Endothelial cell of umbilical vein (primary cell): Measurements from ENCODE around the gene SUSD6. TPM values are rescaled to one million over a fixed set of nuclear protein-coding genes. Genes with fewer than 3 reads are reported as not detected.

Experiments used
- BruUV-seq: library from RNA; stranded (reverse); fragments of 400-500 nt; replicated peaks from 2 replicates; lab custom pipeline; 2021; lab: Mats Ljungman, UMichigan
- CTCF ChIA-PET: fragments of 300-600, 350-600 bp; sonication (Branson Sonifier 250); formaldehyde crosslinking; loops from one replicate; lab custom pipeline; 2021; ENCODE audit warnings: antibody characterized with exemption, inconsistent platforms; lab: Charles Lee
- POLR2A ChIA-PET: fragments of 300-600, 350-600 bp; sonication (Branson Sonifier 250); formaldehyde crosslinking; loops from one replicate; lab custom pipeline; 2021; ENCODE audit warnings: antibody characterized with exemption, inconsistent platforms; lab: Charles Lee
- DNase-seq: peaks from one replicate; pipeline ENCODE4 v3.0.0-alpha.2; 2011; ENCODE audit warnings: low read depth, low spot score
- FAIRE-seq: peaks from 2 replicates; lab custom pipeline; 2011; peaks lifted over from hg19 to GRCh38; lab: Jason Lieb, UNC
- H2AFZ ChIP-seq: 2 replicates; pipeline ENCODE4 v1.6.0; 2012; ENCODE audit warnings: low read depth, low read length, control low read depth, inconsistent platforms
- H3K27ac ChIP-seq: 2 replicates; pipeline ENCODE4 v1.5.1; 2011; ENCODE audit warnings: low read depth, mild to moderate bottlenecking, control low read depth, low read length, moderate library complexity; ENCODE audit not compliant: insufficient read depth
- H3K27me3 ChIP-seq, 2 experiments: 2 replicates each; pipeline versions ENCODE4 v1.6.0 to v1.6.1; 2011; ENCODE audit warnings: low read length in 2 of 2, mixed read lengths in 1 of 2; ENCODE audit not compliant: control insufficient read depth in 2 of 2, insufficient read depth in 2 of 2
- H3K36me3 ChIP-seq, 2 experiments: 2 replicates in 1 of 2; 3 replicates in 1 of 2; pipeline ENCODE4 v1.5.1; 2011; ENCODE audit warnings: low read length in 2 of 2, mild to moderate bottlenecking in 1 of 2, moderate library complexity in 1 of 2; ENCODE audit not compliant: control insufficient read depth in 2 of 2, insufficient read depth in 2 of 2; ENCODE audit errors: extremely low read depth in 1 of 2
- H3K4me1 ChIP-seq: 3 replicates; pipeline ENCODE4 v1.5.1; 2011; ENCODE audit warnings: mild to moderate bottlenecking, low read length; ENCODE audit not compliant: control insufficient read depth, insufficient read depth; ENCODE audit errors: extremely low read depth
- H3K4me2 ChIP-seq: 2 replicates; pipeline ENCODE4 v1.6.1; 2011; ENCODE audit warnings: low read length, control low read depth, mixed read lengths; ENCODE audit not compliant: insufficient read depth
- H3K4me3 ChIP-seq, 3 experiments: fragments of 200-600 bp in 1 of 3; sonication (generic), shearing (Covaris generic) in 1 of 3; replicated peaks in 1 of 3; 2 replicates each; pipeline ENCODE4 v1.5.1; 2011 to 2016; ENCODE audit warnings: control low read depth in 3 of 3, low read length in 3 of 3, mild to moderate bottlenecking in 2 of 3, inconsistent platforms in 1 of 3, low read depth in 1 of 3, moderate library complexity in 1 of 3; ENCODE audit not compliant: insufficient read depth in 1 of 3
- H3K79me2 ChIP-seq: 2 replicates; pipeline ENCODE4 v1.6.0; 2012; ENCODE audit warnings: low read length, inconsistent platforms; ENCODE audit not compliant: control insufficient read depth, insufficient read depth
- H3K9ac ChIP-seq: replicated peaks from 2 replicates; pipeline ENCODE3; 2011; ENCODE audit warnings: low read length, control low read depth; ENCODE audit not compliant: insufficient read depth; ENCODE audit errors: extremely low read depth
- H3K9me1 ChIP-seq: replicated peaks from 3 replicates; pipeline ENCODE4 v1.6.0; 2011; ENCODE audit warnings: mild to moderate bottlenecking, low read length; ENCODE audit not compliant: control insufficient read depth, insufficient read depth; ENCODE audit errors: extremely low read depth
- H3K9me3 ChIP-seq: replicated peaks from 2 replicates; pipeline ENCODE4 v1.5.1; 2012; ENCODE audit warnings: low read length, inconsistent platforms; ENCODE audit not compliant: control insufficient read depth, insufficient read depth
- H4K20me1 ChIP-seq: replicated peaks from 2 replicates; pipeline ENCODE3; 2011; ENCODE audit warnings: mild to moderate bottlenecking, low read length; ENCODE audit not compliant: control insufficient read depth, insufficient read depth; ENCODE audit errors: extremely low read depth
- EZH2 ChIP-seq: IDR thresholded peaks from 2 replicates; pipeline ENCODE4 v1.6.1; 2012; ENCODE audit warnings: borderline replicate concordance, low read depth, mild to moderate bottlenecking, moderate library complexity, low read length, inconsistent platforms; ENCODE audit not compliant: severe bottlenecking
- FOS ChIP-seq: IDR thresholded peaks from 2 replicates; pipeline ENCODE4 v1.6.1; 2011; ENCODE audit warnings: mild to moderate bottlenecking, low read length, moderate library complexity, borderline replicate concordance; ENCODE audit not compliant: insufficient read depth
- GATA2 ChIP-seq: IDR thresholded peaks from 2 replicates; pipeline ENCODE4 v1.7.0; 2011; ENCODE audit warnings: low read depth, mild to moderate bottlenecking, moderate library complexity, mixed read lengths, low read length; ENCODE audit not compliant: insufficient read length, insufficient read depth
- JUN ChIP-seq: IDR thresholded peaks from 2 replicates; pipeline ENCODE4 v1.6.1; 2011; ENCODE audit warnings: borderline replicate concordance, low read depth; ENCODE audit not compliant: insufficient read length, insufficient read depth
- MYC ChIP-seq: IDR thresholded peaks from one replicate; pipeline ENCODE4 v1.6.1; 2011; ENCODE audit warnings: mild to moderate bottlenecking, low read depth, low read length
- POLR2A ChIP-seq: IDR thresholded peaks from 2 replicates; pipeline ENCODE4 v1.6.1; 2012; ENCODE audit warnings: low read depth, mild to moderate bottlenecking, control low read depth, low read length
- POLR2AphosphoS5 ChIP-seq: IDR thresholded peaks from 2 replicates; pipeline ENCODE4 v1.6.1; 2012; ENCODE audit warnings: low read depth, mild to moderate bottlenecking, control low read depth, low read length, moderate library complexity; ENCODE audit not compliant: insufficient read depth
- dilution Hi-C: fragments of 300-500 bp; cut with MboI; formaldehyde crosslinking; loops from one replicate; pipeline ENCODE4 v1.15.0; 2019; ENCODE audit warnings: low sequenced_read_pairs; ENCODE audit not compliant: extremely low pct_ligation_motif_present
- intact Hi-C: fragments of 100-400 bp; cut with micrococcal nuclease; formaldehyde crosslinking; loops from one replicate; pipeline ENCODE4 v1.10.0; 2022
- polyA plus RNA-seq, 4 experiments: library from polyadenylated mRNA; depleted of rRNA in 3 of 4; stranded (reverse) in 3 of 4; unstranded in 1 of 4; fragments of >200 nt; gene quantifications; 2 replicates each; pipeline versions ENCODE4 v1.2.1 to v1.2.3, GENCODE V29; 2011 to 2012; ENCODE audit warnings: missing spikeins in 1 of 4
- total RNA-seq: library from RNA; stranded (reverse); gene quantifications from 2 replicates; pipeline ENCODE4 v1.2.3, GENCODE V29; 2021
- TF ChIP-seq, protein P1 (sequence below), 2 donors: IDR thresholded peaks; 1 replicate in 1 of 2; 2 replicates in 1 of 2; pipeline ENCODE4 v1.5.1; 2011; ENCODE audit warnings: low read length in 2 of 2, mild to moderate bottlenecking in 2 of 2, moderate library complexity in 2 of 2, control low read depth in 1 of 2, inconsistent platforms in 1 of 2, low read depth in 1 of 2; ENCODE audit not compliant: insufficient read depth in 1 of 2; ENCODE audit errors: extremely low read depth in 1 of 2
- TF ChIP-seq, protein P2 (sequence below): IDR thresholded peaks from 2 replicates; pipeline ENCODE4 v1.6.1; 2011; ENCODE audit not compliant: insufficient read depth, insufficient read length

SUSD6 gene
- total and polyA plus RNA-seq, 2 donors (not counting 3 experiments of a cell fraction or from before 2014, with no cell fraction given), result 13.4 to 19.5 TPM

DNA sequence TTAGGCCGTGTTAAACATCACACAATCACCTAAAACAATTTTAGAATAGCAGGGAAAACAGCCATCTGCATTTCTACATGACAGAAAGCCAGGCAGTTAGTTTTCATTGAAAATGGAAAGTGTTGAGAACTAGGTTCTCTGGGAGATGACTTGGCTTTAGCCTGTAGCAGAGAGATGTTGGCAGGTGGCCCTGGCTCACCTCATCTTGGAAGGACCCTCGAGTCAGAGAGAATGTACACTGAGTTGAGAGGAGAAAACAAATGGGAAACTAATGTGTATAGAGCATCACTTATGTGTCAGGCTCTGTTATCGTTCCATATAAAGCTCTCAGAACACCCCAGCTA lies 51.9 kb downstream of the SUSD6 start:
- H3K9ac ChIP-seq, result no peak overlapping the region
- H3K27me3 ChIP-seq, result no peaks in the 10 kb centered on the region
- H3K4me2 ChIP-seq, result no peak overlapping the region
- dilution Hi-C loops (no loop called here), intact Hi-C loops (no loop called here)
- DNase-seq, result no peak
- no peak overlapping the region for H3K27ac ChIP-seq
- no peak overlapping the region for H3K4me3 ChIP-seq
- ChIA-PET CTCF (no interaction called here), POLR2A (no interaction called here)
- peaks cover 16% of the 10 kb centered on the region for H3K4me1 ChIP-seq
- TF ChIP-seq MYC (no peak), GATA2 (no peak), POLR2A (no peak), FOS (no peak), POLR2AphosphoS5 (no peak), EZH2 (no peak), JUN (no peak)
- TF ChIP-seq, protein P1, sequence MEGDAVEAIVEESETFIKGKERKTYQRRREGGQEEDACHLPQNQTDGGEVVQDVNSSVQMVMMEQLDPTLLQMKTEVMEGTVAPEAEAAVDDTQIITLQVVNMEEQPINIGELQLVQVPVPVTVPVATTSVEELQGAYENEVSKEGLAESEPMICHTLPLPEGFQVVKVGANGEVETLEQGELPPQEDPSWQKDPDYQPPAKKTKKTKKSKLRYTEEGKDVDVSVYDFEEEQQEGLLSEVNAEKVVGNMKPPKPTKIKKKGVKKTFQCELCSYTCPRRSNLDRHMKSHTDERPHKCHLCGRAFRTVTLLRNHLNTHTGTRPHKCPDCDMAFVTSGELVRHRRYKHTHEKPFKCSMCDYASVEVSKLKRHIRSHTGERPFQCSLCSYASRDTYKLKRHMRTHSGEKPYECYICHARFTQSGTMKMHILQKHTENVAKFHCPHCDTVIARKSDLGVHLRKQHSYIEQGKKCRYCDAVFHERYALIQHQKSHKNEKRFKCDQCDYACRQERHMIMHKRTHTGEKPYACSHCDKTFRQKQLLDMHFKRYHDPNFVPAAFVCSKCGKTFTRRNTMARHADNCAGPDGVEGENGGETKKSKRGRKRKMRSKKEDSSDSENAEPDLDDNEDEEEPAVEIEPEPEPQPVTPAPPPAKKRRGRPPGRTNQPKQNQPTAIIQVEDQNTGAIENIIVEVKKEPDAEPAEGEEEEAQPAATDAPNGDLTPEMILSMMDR (IDR thresholded peaks at IDR 0.05; ENCODE audit: extremely low read depth in 1 of 2, insufficient read depth in 1 of 2, low read depth in 1 of 2, low read length in 2 of 2), result no peak
- TF ChIP-seq, protein P2, sequence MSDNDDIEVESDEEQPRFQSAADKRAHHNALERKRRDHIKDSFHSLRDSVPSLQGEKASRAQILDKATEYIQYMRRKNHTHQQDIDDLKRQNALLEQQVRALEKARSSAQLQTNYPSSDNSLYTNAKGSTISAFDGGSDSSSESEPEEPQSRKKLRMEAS, result no peak
- H3K79me2 ChIP-seq, result peaks cover 5% of the 10 kb centered on the region
- no peak overlapping the region for H2AFZ ChIP-seq
- no peak for FAIRE-seq
- no peaks in the 10 kb centered on the region for H3K9me1 ChIP-seq
- no peaks in the 10 kb centered on the region for H3K36me3 ChIP-seq
- no TSS peak for BruUV-seq
- H4K20me1 ChIP-seq, result no peaks in the 10 kb centered on the region
- no peaks in the 10 kb centered on the region for H3K9me3 ChIP-seq
